Keratinocyte (primary cell): ENCODE results near the gene HORMAD1. TPM values are rescaled to one million over a fixed set of nuclear protein-coding genes. Genes with fewer than 3 reads are reported as not detected.

Source experiments
- DNase-seq: peaks from one replicate; pipeline ENCODE4 v3.0.0-alpha.2; 2011; ENCODE audit warnings: low read depth, missing footprints, low spot score
- FAIRE-seq: peaks from 2 replicates; lab custom pipeline; 2011; peaks lifted over from hg19 to GRCh38; lab: Jason Lieb, UNC
- H2AFZ ChIP-seq: 2 replicates; pipeline ENCODE4 v1.6.0; 2012; ENCODE audit warnings: low read length, control low read depth, inconsistent platforms; ENCODE audit not compliant: control insufficient read depth
- H3K27ac ChIP-seq: 2 replicates; pipeline ENCODE4 v1.5.1; 2011; ENCODE audit warnings: low read length; ENCODE audit not compliant: control insufficient read depth, insufficient read depth
- H3K27me3 ChIP-seq: 3 replicates; pipeline ENCODE4 v1.6.0; 2011; ENCODE audit warnings: low read length; ENCODE audit not compliant: control insufficient read depth, insufficient read depth; ENCODE audit errors: extremely low read depth
- H3K36me3 ChIP-seq, 2 experiments: 2 replicates in 1 of 2; 3 replicates in 1 of 2; pipeline ENCODE4 v1.5.1; 2011; ENCODE audit warnings: low read length in 2 of 2, mild to moderate bottlenecking in 1 of 2; ENCODE audit not compliant: control insufficient read depth in 2 of 2, insufficient read depth in 2 of 2; ENCODE audit errors: extremely low read depth in 1 of 2
- H3K4me1 ChIP-seq: 3 replicates; pipeline ENCODE4 v1.5.1; 2011; ENCODE audit warnings: low read length; ENCODE audit not compliant: control insufficient read depth, insufficient read depth; ENCODE audit errors: extremely low read depth
- H3K4me2 ChIP-seq: 3 replicates; pipeline ENCODE4 v1.6.0; 2011; ENCODE audit warnings: low read depth, low read length; ENCODE audit not compliant: control insufficient read depth, insufficient read depth; ENCODE audit errors: extremely low read depth
- H3K4me3 ChIP-seq, 3 experiments: fragments of 200-600 bp in 1 of 3; sonication (generic) in 1 of 3; 2 replicates in 2 of 3; 3 replicates in 1 of 3; pipeline ENCODE4 v1.5.1; 2011 to 2016; ENCODE audit warnings: low read length in 3 of 3, mild to moderate bottlenecking in 3 of 3, control low read depth in 2 of 3, inconsistent platforms in 1 of 3, low read depth in 1 of 3, mixed read lengths in 1 of 3, mixed run types in 1 of 3, moderate library complexity in 1 of 3; ENCODE audit not compliant: control insufficient read depth in 2 of 3, insufficient read depth in 2 of 3; ENCODE audit errors: extremely low read depth in 1 of 3
- H3K79me2 ChIP-seq: 2 replicates; pipeline ENCODE4 v1.6.0; 2012; ENCODE audit warnings: low read length; ENCODE audit not compliant: control insufficient read depth, insufficient read depth
- H3K9ac ChIP-seq: 3 replicates; pipeline ENCODE4 v1.6.0; 2011; ENCODE audit warnings: low read length; ENCODE audit not compliant: control insufficient read depth, insufficient read depth; ENCODE audit errors: extremely low read depth
- H3K9me1 ChIP-seq: 3 replicates; pipeline ENCODE4 v1.6.0; 2011; ENCODE audit warnings: low read length; ENCODE audit not compliant: control insufficient read depth, insufficient read depth; ENCODE audit errors: extremely low read depth
- H3K9me3 ChIP-seq: 2 replicates; pipeline ENCODE4 v1.5.1; 2012; ENCODE audit warnings: low read depth, low read length; ENCODE audit not compliant: control insufficient read depth
- H4K20me1 ChIP-seq: 3 replicates; pipeline ENCODE4 v1.6.0; 2011; ENCODE audit warnings: low read length; ENCODE audit not compliant: control insufficient read depth, insufficient read depth; ENCODE audit errors: extremely low read depth
- EZH2 ChIP-seq: IDR thresholded peaks from one replicate; pipeline ENCODE4 v1.6.1; 2012; ENCODE audit warnings: inconsistent platforms, mild to moderate bottlenecking, low read length, moderate library complexity
- dilution Hi-C: fragments of 300-500 bp; cut with MboI; formaldehyde crosslinking; loops from one replicate; pipeline ENCODE4 v1.7.0; 2020; ENCODE audit warnings: low sequenced_read_pairs; ENCODE audit not compliant: extremely low pct_ligation_motif_present
- polyA plus RNA-seq, 5 experiments: library from polyadenylated mRNA; depleted of rRNA in 3 of 5; stranded (reverse) in 3 of 5; stranded (forward) in 1 of 5; unstranded in 1 of 5; fragments of >200 nt; gene quantifications; 1 replicate in 1 of 5; 2 replicates in 3 of 5; 3 replicates in 1 of 5; pipeline versions ENCODE4 v1.2.1 to v1.2.3, GENCODE V29; 2011 to 2012; ENCODE audit warnings: missing spikeins in 2 of 5, low read depth in 1 of 5, low replicate concordance in 1 of 5
- TF ChIP-seq, protein P1 (sequence below), 3 experiments: IDR thresholded peaks in 1 of 3; conservative IDR thresholded peaks in 1 of 3; optimal IDR thresholded peaks in 1 of 3; 2 replicates in 2 of 3; 3 replicates in 1 of 3; pipeline versions ENCODE3 to v1.5.1; 2011; ENCODE audit warnings: low read length in 3 of 3, mild to moderate bottlenecking in 3 of 3, moderate library complexity in 2 of 3, control low read depth in 1 of 3, inconsistent platforms in 1 of 3; ENCODE audit not compliant: insufficient read depth in 2 of 3; ENCODE audit errors: extremely low read depth in 1 of 3

The HORMAD1 gene
- polyA plus RNA-seq, 1 donor (not counting 4 experiments of a cell fraction or from before 2014, with no cell fraction given): 3.3 TPM

DNA sequence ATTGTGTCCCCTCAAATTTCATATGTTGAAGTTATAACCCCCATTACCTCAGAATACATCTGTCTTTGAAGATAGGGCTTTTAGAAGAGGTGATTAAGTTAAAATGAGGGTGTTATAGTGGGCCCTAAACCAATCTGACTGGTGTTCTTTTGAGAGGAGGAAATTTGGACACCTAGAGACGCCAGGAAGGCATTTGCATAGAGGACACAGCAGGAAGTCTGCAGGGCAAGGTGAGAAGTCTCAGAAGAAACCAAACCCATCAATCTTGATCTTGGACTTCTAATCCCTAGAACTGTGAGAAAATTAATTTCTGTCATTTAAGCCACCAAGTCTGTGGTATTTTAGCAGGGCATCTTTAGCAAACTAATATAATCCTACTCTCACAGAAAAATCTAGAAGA is 36.8 kb downstream of the HORMAD1 start:
- DNase-seq (no peak), FAIRE-seq (no peak)
- Histone ChIP-seq H3K27me3 (no peaks in the 10 kb centered on the region), H4K20me1 (no peaks in the 10 kb centered on the region), H3K4me3 (no peak overlapping the region), H3K9me3 (no peaks in the 10 kb centered on the region), H2AFZ (no peak overlapping the region), H3K9me1 (no peaks in the 10 kb centered on the region), H3K4me1 (no peaks in the 10 kb centered on the region), H3K36me3 (peaks cover 7% of the 10 kb centered on the region in 2 experiments), H3K9ac (no peak overlapping the region), H3K4me2 (no peak overlapping the region), H3K79me2 (no peaks in the 10 kb centered on the region), H3K27ac (no peak overlapping the region)
- TF ChIP-seq, protein P1, sequence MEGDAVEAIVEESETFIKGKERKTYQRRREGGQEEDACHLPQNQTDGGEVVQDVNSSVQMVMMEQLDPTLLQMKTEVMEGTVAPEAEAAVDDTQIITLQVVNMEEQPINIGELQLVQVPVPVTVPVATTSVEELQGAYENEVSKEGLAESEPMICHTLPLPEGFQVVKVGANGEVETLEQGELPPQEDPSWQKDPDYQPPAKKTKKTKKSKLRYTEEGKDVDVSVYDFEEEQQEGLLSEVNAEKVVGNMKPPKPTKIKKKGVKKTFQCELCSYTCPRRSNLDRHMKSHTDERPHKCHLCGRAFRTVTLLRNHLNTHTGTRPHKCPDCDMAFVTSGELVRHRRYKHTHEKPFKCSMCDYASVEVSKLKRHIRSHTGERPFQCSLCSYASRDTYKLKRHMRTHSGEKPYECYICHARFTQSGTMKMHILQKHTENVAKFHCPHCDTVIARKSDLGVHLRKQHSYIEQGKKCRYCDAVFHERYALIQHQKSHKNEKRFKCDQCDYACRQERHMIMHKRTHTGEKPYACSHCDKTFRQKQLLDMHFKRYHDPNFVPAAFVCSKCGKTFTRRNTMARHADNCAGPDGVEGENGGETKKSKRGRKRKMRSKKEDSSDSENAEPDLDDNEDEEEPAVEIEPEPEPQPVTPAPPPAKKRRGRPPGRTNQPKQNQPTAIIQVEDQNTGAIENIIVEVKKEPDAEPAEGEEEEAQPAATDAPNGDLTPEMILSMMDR (optimal IDR thresholded peaks at IDR 0.05 in 1 of 3, IDR thresholded peaks at IDR 0.05 in 1 of 3, conservative IDR thresholded peaks at IDR 0.05 in 1 of 3; ENCODE audit: extremely low read depth in 1 of 3, insufficient read depth in 2 of 3, low read length in 3 of 3): no peak
- no peak for TF ChIP-seq EZH2
- dilution Hi-C loops: no loop called here

GRCh38 chr1:150678988-150679387 is 41.7 kb downstream of the HORMAD1 start:
- H3K36me3 ChIP-seq: peaks cover 3 to 7% of the 10 kb centered on the region in 2 experiments

More at GRCh38 chr1:150678988-150679387, 41.7 kb downstream of the HORMAD1 start:
- Histone ChIP-seq H3K4me2 (no peak overlapping the region), H3K27ac (no peak overlapping the region), H4K20me1 (no peaks in the 10 kb centered on the region), H3K4me1 (no peaks in the 10 kb centered on the region), H3K4me3 (no peak overlapping the region), H3K9ac (no peak overlapping the region), H3K79me2 (no peaks in the 10 kb centered on the region), H2AFZ (no peak overlapping the region), H3K9me3 (no peaks in the 10 kb centered on the region), H3K27me3 (no peaks in the 10 kb centered on the region), H3K9me1 (no peaks in the 10 kb centered on the region)
- dilution Hi-C loops: no loop called here
- FAIRE-seq (no peak), DNase-seq (no peak)
- TF ChIP-seq EZH2: no peak
- TF ChIP-seq, protein P1 (optimal IDR thresholded peaks at IDR 0.05 in 1 of 3, IDR thresholded peaks at IDR 0.05 in 1 of 3, conservative IDR thresholded peaks at IDR 0.05 in 1 of 3; ENCODE audit: extremely low read depth in 1 of 3, insufficient read depth in 2 of 3, low read length in 3 of 3): no peak
